DMS114 treated with DMSO at 0.1 percent for 48 hours (cell line): Measurements from ENCODE around the gene NTN1.

Experiments
- DNase-seq: peaks from one replicate; lab custom pipeline; 2025; ENCODE audit not compliant: unreplicated experiment; lab: John Stamatoyannopoulos, UW

The NTN1 gene

GRCh38 chr17:9035249-9035648 is 13.9 kb downstream of the NTN1 start:
- no peak for DNase-seq

- DNase-seq: no peak
Observed at GRCh38 chr17:9036336-9036735, 15.0 kb downstream of the NTN1 start.

- DNase-seq: no peak
Observed at GRCh38 chr17:9037736-9038135, 16.4 kb downstream of the NTN1 start.

GRCh38 chr17:9038380-9038779 is 17.1 kb downstream of the NTN1 start:
- DNase-seq: no peak

GRCh38 chr17:9044772-9045463 is 23.6 kb downstream of the NTN1 start:
- DNase-seq: no peak

- DNase-seq: no peak
Observed at GRCh38 chr17:9050801-9051401, 29.6 kb downstream of the NTN1 start.

- DNase-seq: no peak
Observed at GRCh38 chr17:9051561-9051960, 30.3 kb downstream of the NTN1 start.

GRCh38 chr17:9052921-9053320 is 31.6 kb downstream of the NTN1 start:
- DNase-seq: no peak

- DNase-seq: no peak
Observed at GRCh38 chr17:9053406-9053805, 32.1 kb downstream of the NTN1 start.

GRCh38 chr17:9054126-9054975 is 33.0 kb downstream of the NTN1 start:
- DNase-seq: no peak

- DNase-seq: no peak
Observed at GRCh38 chr17:9055281-9055680, 34.0 kb downstream of the NTN1 start.

GRCh38 chr17:9056566-9056965 is 35.3 kb downstream of the NTN1 start:
- no peak for DNase-seq

- no peak for DNase-seq
Observed at GRCh38 chr17:9057310-9057709, 36.0 kb downstream of the NTN1 start.

- no peak for DNase-seq
Observed at GRCh38 chr17:9062399-9062902, 41.1 kb downstream of the NTN1 start.

- no peak for DNase-seq
Observed at GRCh38 chr17:9064311-9064834, 43.1 kb downstream of the NTN1 start.

- DNase-seq: no peak
Observed at GRCh38 chr17:9071016-9071415, 49.7 kb downstream of the NTN1 start.

GRCh38 chr17:9071811-9072498 is 50.6 kb downstream of the NTN1 start:
- no peak for DNase-seq

- DNase-seq: no peak
Observed at GRCh38 chr17:9072696-9073339, 51.5 kb downstream of the NTN1 start.

- no peak for DNase-seq
Observed at GRCh38 chr17:9074131-9074530, 52.8 kb downstream of the NTN1 start.

- DNase-seq: no peak
Observed at GRCh38 chr17:9079461-9080103, 58.3 kb downstream of the NTN1 start.
